Calu3 (cell line): ENCODE data around the gene AIMP2. TPM values are rescaled to one million over a fixed set of nuclear protein-coding genes. Genes with fewer than 3 reads are reported as not detected.

ENCODE experiments used
- BruUV-seq: library from RNA; stranded (reverse); fragments of 400-500 nt; replicated peaks from 2 replicates; lab custom pipeline; 2021; lab: Mats Ljungman, UMichigan
- CTCF ChIA-PET: fragments of 300-600 bp; sonication (Branson Sonifier 250); formaldehyde crosslinking; loops from one replicate; lab custom pipeline; 2022; ENCODE audit warnings: antibody characterized with exemption; lab: Charles Lee
- DNase-seq: peaks from one replicate; pipeline ENCODE4 v3.0.0; 2022
- H3K27ac Mint-ChIP-seq: one replicate; pipeline ENCODE4 v1.8.0; 2022; ENCODE audit warnings: mixed read lengths; ENCODE audit not compliant: unreplicated experiment
- H3K27me3 Mint-ChIP-seq: one replicate; pipeline ENCODE4 v1.8.0; 2022; ENCODE audit warnings: mixed read lengths; ENCODE audit not compliant: unreplicated experiment
- H3K36me3 Mint-ChIP-seq: one replicate; pipeline ENCODE4 v1.8.0; 2022; ENCODE audit warnings: mild to moderate bottlenecking, moderate library complexity, mixed read lengths; ENCODE audit not compliant: insufficient read depth, unreplicated experiment
- H3K4me1 Mint-ChIP-seq: one replicate; pipeline ENCODE4 v1.8.0; 2022; ENCODE audit warnings: mild to moderate bottlenecking, low read depth, mixed read lengths; ENCODE audit not compliant: unreplicated experiment
- H3K4me3 Mint-ChIP-seq: one replicate; pipeline ENCODE4 v1.8.0; 2022; ENCODE audit warnings: mild to moderate bottlenecking, low read depth, moderate library complexity, mixed read lengths; ENCODE audit not compliant: unreplicated experiment
- H3K9me3 Mint-ChIP-seq: one replicate; pipeline ENCODE4 v1.8.0; 2022; ENCODE audit warnings: low read depth, mixed read lengths; ENCODE audit not compliant: unreplicated experiment
- intact Hi-C: fragments of 100-400 bp; cut with micrococcal nuclease; formaldehyde crosslinking; loops from one replicate; pipeline ENCODE4 v1.10.0; 2022; ENCODE audit not compliant: unreplicated experiment
- total RNA-seq: library from RNA; stranded (reverse); gene quantifications from 2 replicates; pipeline ENCODE4 v1.2.3, GENCODE V29; 2022
- TF ChIP-seq, protein P1 (sequence below): fragments of 200-600 bp; IDR thresholded peaks from one replicate; pipeline ENCODE4 v1.8.0; 2022; ENCODE audit warnings: antibody characterized with exemption; ENCODE audit not compliant: unreplicated experiment

AIMP2 gene
- total RNA-seq, 1 experiment from 2014 or later, result 85.9 TPM

DNA sequence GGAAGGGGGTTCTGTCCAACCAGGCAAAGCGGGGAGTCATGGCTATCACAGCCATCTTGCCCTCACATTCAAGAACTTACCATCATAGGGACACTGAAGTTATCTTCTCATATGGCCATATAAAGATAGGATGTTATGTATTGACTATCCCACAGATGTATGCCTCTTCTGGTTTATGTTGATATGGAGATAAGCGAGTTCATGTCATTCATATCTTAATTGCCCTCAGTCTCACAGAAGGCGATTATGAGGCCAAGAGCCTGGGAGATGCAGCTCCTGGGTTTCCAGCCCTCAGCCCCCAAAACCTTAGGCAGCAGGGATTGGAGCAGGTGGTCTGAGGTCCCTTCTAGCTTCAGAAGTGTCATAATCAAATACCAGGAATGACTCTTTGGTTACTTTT lies 13.6 kb downstream of the AIMP2 start:
- Mint-ChIP-seq H3K9me3 (no peaks in the 10 kb centered on the region), H3K36me3 (peaks cover 94% of the 10 kb centered on the region), H3K4me3 (no peak overlapping the region), H3K27ac (no peak overlapping the region), H3K27me3 (no peaks in the 10 kb centered on the region), H3K4me1 (peaks cover 6% of the 10 kb centered on the region)
- no TSS peak for BruUV-seq
- DNase-seq, result no peak
- TF ChIP-seq, protein P1, sequence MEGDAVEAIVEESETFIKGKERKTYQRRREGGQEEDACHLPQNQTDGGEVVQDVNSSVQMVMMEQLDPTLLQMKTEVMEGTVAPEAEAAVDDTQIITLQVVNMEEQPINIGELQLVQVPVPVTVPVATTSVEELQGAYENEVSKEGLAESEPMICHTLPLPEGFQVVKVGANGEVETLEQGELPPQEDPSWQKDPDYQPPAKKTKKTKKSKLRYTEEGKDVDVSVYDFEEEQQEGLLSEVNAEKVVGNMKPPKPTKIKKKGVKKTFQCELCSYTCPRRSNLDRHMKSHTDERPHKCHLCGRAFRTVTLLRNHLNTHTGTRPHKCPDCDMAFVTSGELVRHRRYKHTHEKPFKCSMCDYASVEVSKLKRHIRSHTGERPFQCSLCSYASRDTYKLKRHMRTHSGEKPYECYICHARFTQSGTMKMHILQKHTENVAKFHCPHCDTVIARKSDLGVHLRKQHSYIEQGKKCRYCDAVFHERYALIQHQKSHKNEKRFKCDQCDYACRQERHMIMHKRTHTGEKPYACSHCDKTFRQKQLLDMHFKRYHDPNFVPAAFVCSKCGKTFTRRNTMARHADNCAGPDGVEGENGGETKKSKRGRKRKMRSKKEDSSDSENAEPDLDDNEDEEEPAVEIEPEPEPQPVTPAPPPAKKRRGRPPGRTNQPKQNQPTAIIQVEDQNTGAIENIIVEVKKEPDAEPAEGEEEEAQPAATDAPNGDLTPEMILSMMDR, result no peak
- CTCF ChIA-PET, result no interaction called here
- intact Hi-C loops, result no loop called here

DNA sequence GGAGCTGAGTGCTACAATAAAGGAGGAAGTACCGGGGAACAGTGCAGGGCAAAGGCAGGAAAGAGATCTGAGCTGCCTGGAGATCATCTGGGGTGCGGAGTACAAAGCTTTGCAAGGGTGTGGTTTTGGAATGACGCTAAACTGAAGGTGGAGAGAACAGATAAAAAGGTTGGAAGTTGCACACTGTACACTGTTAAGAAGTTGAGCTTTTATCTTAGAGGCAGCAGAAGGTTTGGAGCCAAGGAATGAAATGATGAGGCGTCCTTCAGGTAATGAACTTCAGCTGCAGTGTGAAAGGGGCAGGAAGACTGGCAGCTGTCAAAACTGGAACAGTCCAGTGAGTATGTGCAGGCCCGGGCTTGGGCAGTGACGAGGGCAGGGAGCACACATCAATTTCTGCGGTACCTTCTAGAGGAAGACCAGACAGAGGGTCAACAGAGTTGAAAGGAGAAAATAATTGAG lies 14.9 kb downstream of the AIMP2 start:
- Mint-ChIP-seq H3K4me1 (peaks cover 6% of the 10 kb centered on the region), H3K27ac (peak overlapping the region; percentile 3), H3K36me3 (peaks cover 94% of the 10 kb centered on the region), H3K9me3 (no peaks in the 10 kb centered on the region), H3K27me3 (no peaks in the 10 kb centered on the region), H3K4me3 (no peak overlapping the region)
- intact Hi-C loops, result no loop called here
- CTCF ChIA-PET, result interaction anchor here (0.7 kb wide), 1 partner anchor 10 kb away, joined by 3 read pairs; no protein-coding TSS in a partner anchor
- BruUV-seq, result TSS peak; percentile 89
- TF ChIP-seq, protein P1, result no peak
- no peak for DNase-seq

DNA sequence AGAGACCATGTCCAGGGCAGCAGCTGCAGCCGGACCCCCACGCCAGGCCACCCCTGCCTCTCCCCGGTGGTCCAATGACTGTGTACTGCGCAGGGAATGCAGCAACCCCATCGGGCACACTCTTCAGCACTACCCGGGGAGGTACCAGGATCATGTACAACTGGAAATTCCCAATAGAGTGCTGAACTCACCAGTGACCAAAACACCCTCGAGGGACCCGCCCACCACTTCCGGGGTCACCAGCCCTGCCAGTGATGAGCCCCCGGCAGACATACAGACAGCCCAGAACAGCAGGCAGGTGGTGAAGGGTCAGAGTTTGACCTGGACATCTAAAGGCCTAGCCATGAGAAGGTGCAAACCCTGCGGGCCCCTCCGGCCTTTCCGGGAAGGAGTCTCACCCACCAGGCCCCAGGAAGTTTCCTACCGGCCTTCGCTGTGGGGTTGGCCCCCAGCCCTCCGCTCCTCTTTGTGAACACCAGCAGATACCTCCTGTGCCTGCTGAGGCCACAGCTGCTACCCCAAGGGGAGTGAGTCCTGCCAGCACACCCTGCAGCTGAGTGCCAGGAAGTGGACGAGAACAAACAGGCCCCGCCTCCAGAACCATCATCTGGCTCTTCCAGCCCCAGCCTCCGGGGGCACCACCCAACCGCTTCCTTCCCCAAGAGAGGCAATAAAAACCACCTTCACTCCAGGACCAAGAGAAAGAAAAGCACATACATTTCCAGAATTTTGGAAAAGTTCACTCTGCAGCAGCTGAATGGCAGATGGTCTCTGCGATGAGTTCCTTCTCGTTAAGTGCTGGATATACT lies 17.1 kb downstream of the AIMP2 start:
- H3K27me3 Mint-ChIP-seq, result no peaks in the 10 kb centered on the region
- TF ChIP-seq, protein P1, result no peak
- no peaks in the 10 kb centered on the region for H3K9me3 Mint-ChIP-seq
- H3K4me3 Mint-ChIP-seq, result no peak overlapping the region
- BruUV-seq, result no TSS peak
- DNase-seq, result peak; percentile 72
- H3K27ac Mint-ChIP-seq, result no peak overlapping the region
- H3K36me3 Mint-ChIP-seq, result peaks cover 89% of the 10 kb centered on the region
- H3K4me1 Mint-ChIP-seq, result peaks cover 6% of the 10 kb centered on the region
- CTCF ChIA-PET, result interaction anchor here (0.5 kb wide), 1 partner anchor 336 kb away, joined by 4 read pairs; no protein-coding TSS in a partner anchor
- intact Hi-C loops, result no loop called here

DNA sequence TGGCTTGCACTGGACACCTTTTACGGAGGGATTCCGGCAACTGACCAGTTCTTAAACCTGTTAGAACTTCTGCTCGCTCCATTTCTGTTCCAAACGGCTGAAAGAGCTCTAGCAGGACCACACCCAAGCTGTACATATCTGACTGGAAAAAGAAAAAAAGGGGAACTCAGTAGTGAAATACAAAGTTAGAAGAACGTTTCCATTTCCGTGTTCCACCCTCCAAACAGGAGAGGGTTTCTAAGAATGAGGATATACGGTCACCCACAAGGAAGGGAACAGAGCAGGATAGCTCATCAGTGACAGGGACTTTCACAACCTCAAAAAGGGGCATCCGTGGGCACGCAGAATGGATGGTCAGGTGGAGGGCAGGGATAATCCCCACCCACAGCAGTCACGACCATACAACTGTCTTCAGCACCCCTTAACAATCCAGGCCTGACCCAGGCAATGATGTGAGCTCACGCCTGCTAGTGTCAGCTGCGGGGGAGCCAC lies 17.8 kb downstream of the AIMP2 start:
- no peak overlapping the region for H3K4me3 Mint-ChIP-seq
- no TSS peak for BruUV-seq
- H3K9me3 Mint-ChIP-seq, result no peaks in the 10 kb centered on the region
- intact Hi-C loops, result no loop called here
- no peaks in the 10 kb centered on the region for H3K27me3 Mint-ChIP-seq
- H3K27ac Mint-ChIP-seq, result no peak overlapping the region
- no peak for DNase-seq
- peaks cover 6% of the 10 kb centered on the region for H3K4me1 Mint-ChIP-seq
- peaks cover 89% of the 10 kb centered on the region for H3K36me3 Mint-ChIP-seq
- CTCF ChIA-PET, result no interaction called here
- TF ChIP-seq, protein P1, result no peak
